Lower leg skin (tissue), 3 donors: ENCODE measurements around the gene MAPK10.

ENCODE experiments used
- POLR2A ChIP-seq, 2 donors: fragments of 450-650 bp; IDR thresholded peaks; one replicate each; pipeline ENCODE4 v1.6.1; 2016 to 2017; ENCODE audit warnings: antibody characterized with exemption in 2 of 2, mild to moderate bottlenecking in 1 of 2, moderate library complexity in 1 of 2
- TF ChIP-seq, protein P1 (sequence below), 3 donors: fragments of 450-650 bp; IDR thresholded peaks; one replicate each; pipeline ENCODE4 v1.5.1; 2016; ENCODE audit warnings: antibody characterized with exemption in 3 of 3, mild to moderate bottlenecking in 3 of 3, moderate library complexity in 2 of 3

DNA sequence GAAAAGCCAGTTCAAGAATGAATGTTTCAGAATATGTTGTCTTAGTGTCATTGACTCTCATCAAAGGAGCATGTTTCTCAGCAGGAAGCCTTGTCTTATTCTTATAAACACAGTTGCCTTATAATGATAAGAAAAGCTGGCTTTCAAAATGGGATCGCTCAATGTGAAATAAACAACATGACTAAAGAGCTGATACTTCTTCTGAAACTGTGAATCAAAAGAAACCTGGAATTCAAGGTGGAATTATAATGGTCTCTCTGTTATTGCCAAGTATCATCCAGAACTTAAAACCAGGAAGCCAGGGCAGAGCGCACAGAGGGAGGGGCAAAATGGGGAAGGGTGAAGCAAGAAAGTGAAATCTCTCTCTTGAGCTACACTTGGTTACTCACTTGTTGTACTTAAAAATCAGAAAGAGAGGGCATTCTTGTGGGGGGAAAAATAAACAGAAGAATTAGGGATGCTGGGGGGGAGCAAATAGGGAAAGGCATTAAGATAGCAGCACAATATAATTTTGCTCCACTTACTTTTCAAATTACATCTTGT lies 270.0 kb downstream of the MAPK10 start:
- TF ChIP-seq, protein P1, sequence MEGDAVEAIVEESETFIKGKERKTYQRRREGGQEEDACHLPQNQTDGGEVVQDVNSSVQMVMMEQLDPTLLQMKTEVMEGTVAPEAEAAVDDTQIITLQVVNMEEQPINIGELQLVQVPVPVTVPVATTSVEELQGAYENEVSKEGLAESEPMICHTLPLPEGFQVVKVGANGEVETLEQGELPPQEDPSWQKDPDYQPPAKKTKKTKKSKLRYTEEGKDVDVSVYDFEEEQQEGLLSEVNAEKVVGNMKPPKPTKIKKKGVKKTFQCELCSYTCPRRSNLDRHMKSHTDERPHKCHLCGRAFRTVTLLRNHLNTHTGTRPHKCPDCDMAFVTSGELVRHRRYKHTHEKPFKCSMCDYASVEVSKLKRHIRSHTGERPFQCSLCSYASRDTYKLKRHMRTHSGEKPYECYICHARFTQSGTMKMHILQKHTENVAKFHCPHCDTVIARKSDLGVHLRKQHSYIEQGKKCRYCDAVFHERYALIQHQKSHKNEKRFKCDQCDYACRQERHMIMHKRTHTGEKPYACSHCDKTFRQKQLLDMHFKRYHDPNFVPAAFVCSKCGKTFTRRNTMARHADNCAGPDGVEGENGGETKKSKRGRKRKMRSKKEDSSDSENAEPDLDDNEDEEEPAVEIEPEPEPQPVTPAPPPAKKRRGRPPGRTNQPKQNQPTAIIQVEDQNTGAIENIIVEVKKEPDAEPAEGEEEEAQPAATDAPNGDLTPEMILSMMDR (IDR thresholded peaks at IDR 0.05) = no peak
- TF ChIP-seq POLR2A (IDR thresholded peaks at IDR 0.05) = no peak
